HepG2 (cell line): ENCODE measurements around the gene ZBTB48. TPM values are rescaled to one million over a fixed set of nuclear protein-coding genes. Genes with fewer than 3 reads are reported as not detected.
A peak's percentile ranks its signal among the peaks of the same experiment; 100 is the strongest.

Experiments
- ARNT2 ChIP-seq: sonication (generic); formaldehyde crosslinking; IDR thresholded peaks from 2 replicates; pipeline ENCODE4 v1.8.0; 2022; ENCODE audit warnings: mild to moderate bottlenecking, low read depth, missing genetic modification reagents, moderate library complexity
- CREM ChIP-seq, 2 experiments: sonication (generic) in 1 of 2; formaldehyde crosslinking in 1 of 2; IDR thresholded peaks; 2 replicates each; pipeline versions ENCODE4 v1.4.0 to v1.6.1; 2016 to 2020; ENCODE audit warnings: antibody characterized with exemption in 1 of 2, mild to moderate bottlenecking in 1 of 2, missing genetic modification reagents in 1 of 2
- ELF1 ChIP-seq: sonication (generic); formaldehyde crosslinking; IDR thresholded peaks from 2 replicates; pipeline ENCODE4 v1.4.0; 2020; ENCODE audit warnings: missing genetic modification reagents
- HMGA1 ChIP-seq: sonication (generic); formaldehyde crosslinking; conservative IDR thresholded peaks from 2 replicates; pipeline ENCODE4 v1.4.0; 2020; ENCODE audit warnings: missing genetic modification reagents
- HNF4A ChIP-seq: sonication (generic); formaldehyde crosslinking; IDR thresholded peaks from 2 replicates; pipeline ENCODE4 v1.4.0; 2020; ENCODE audit warnings: missing genetic modification reagents
- IRX3 ChIP-seq: sonication (generic); formaldehyde crosslinking; IDR thresholded peaks from 2 replicates; pipeline ENCODE4 v1.8.1; 2023; ENCODE audit warnings: mild to moderate bottlenecking, low read depth, missing genetic modification reagents, borderline replicate concordance
- MTA3 ChIP-seq: sonication (generic); formaldehyde crosslinking; IDR thresholded peaks from 2 replicates; pipeline ENCODE4 v1.4.0; 2020; ENCODE audit warnings: missing genetic modification reagents
- NFIC ChIP-seq: IDR thresholded peaks from 2 replicates; pipeline ENCODE4 v1.6.1; 2012; ENCODE audit warnings: mild to moderate bottlenecking, low read length, inconsistent platforms
- POGZ ChIP-seq: sonication (generic); formaldehyde crosslinking; IDR thresholded peaks from 2 replicates; pipeline ENCODE4 v1.4.0; 2020; ENCODE audit warnings: mild to moderate bottlenecking, missing genetic modification reagents
- RBAK ChIP-seq: sonication (generic); formaldehyde crosslinking; IDR thresholded peaks from 2 replicates; pipeline ENCODE4 v1.5.1; 2020; ENCODE audit warnings: mild to moderate bottlenecking, missing genetic modification reagents
- RFX3 ChIP-seq: IDR thresholded peaks from 2 replicates; pipeline ENCODE4 v1.6.1; 2016; ENCODE audit warnings: missing biosample characterization, missing genetic modification reagents
- SALL1 ChIP-seq: sonication (generic); formaldehyde crosslinking; IDR thresholded peaks from 2 replicates; pipeline ENCODE4 v1.8.0; 2022; ENCODE audit warnings: mild to moderate bottlenecking, missing genetic modification reagents
- SP2 ChIP-seq: sonication (generic); formaldehyde crosslinking; IDR thresholded peaks from 2 replicates; pipeline ENCODE4 v1.5.1; 2020; ENCODE audit warnings: mild to moderate bottlenecking, missing genetic modification reagents
- U2AF1 ChIP-seq: fragments of 200-400 bp; formaldehyde crosslinking; optimal IDR thresholded peaks from 2 replicates; pipeline ENCODE3; 2017; ENCODE audit warnings: mild to moderate bottlenecking, low read depth, low read length
- ZFP36L1 ChIP-seq: sonication (generic); formaldehyde crosslinking; IDR thresholded peaks from 2 replicates; pipeline ENCODE4 v1.8.0; 2022; ENCODE audit warnings: mild to moderate bottlenecking, missing genetic modification reagents, moderate library complexity
- ZMYM2 ChIP-seq: sonication (generic); formaldehyde crosslinking; IDR thresholded peaks from 2 replicates; pipeline ENCODE4 v1.8.0; 2022; ENCODE audit warnings: mild to moderate bottlenecking, missing genetic modification reagents
- ZMYM4 ChIP-seq: sonication (generic); formaldehyde crosslinking; IDR thresholded peaks from 2 replicates; pipeline ENCODE4 v1.8.1; 2023; ENCODE audit warnings: mild to moderate bottlenecking, missing genetic modification reagents
- ZNF3 ChIP-seq: IDR thresholded peaks from 2 replicates; pipeline ENCODE4 v1.7.0; 2017; ENCODE audit warnings: inconsistent platforms
- ZNF543 ChIP-seq: sonication (generic); formaldehyde crosslinking; IDR thresholded peaks from 2 replicates; pipeline ENCODE4 v1.4.0; 2020; ENCODE audit warnings: mild to moderate bottlenecking, missing genetic modification reagents
- ZNF563 ChIP-seq: sonication (generic); formaldehyde crosslinking; IDR thresholded peaks from 2 replicates; pipeline ENCODE4 v1.8.0; 2022; ENCODE audit warnings: mild to moderate bottlenecking, moderate library complexity, missing genetic modification reagents
- ZNF619 ChIP-seq: sonication (generic); formaldehyde crosslinking; IDR thresholded peaks from 2 replicates; pipeline ENCODE4 v1.4.0; 2020; ENCODE audit warnings: mild to moderate bottlenecking, missing genetic modification reagents
- ZNF704 ChIP-seq: sonication (generic); formaldehyde crosslinking; IDR thresholded peaks from 2 replicates; pipeline ENCODE4 v1.8.1; 2023; ENCODE audit warnings: mild to moderate bottlenecking, inconsistent platforms, moderate library complexity, missing genetic modification reagents, borderline replicate concordance
- ZNF780A ChIP-seq: sonication (generic); formaldehyde crosslinking; IDR thresholded peaks from 2 replicates; pipeline ENCODE4 v1.8.0; 2022; ENCODE audit warnings: mild to moderate bottlenecking, missing genetic modification reagents, moderate library complexity
- polyA plus RNA-seq, 8 experiments: library from polyadenylated mRNA; depleted of rRNA in 3 of 8; stranded (reverse) in 7 of 8; unstranded in 1 of 8; fragments of >200 nt; fragmentation: Illumina TruSeq in 4 of 8; extraction: Trizol in 4 of 8; gene quantifications; 2 replicates each; pipeline versions ENCODE4 v1.2.1 to v1.2.3, GENCODE V29; 2011 to 2016; ENCODE audit warnings: low read depth in 4 of 8, missing spikeins in 1 of 8, mixed read lengths in 1 of 8; ENCODE audit not compliant: insufficient read depth in 1 of 8
- total RNA-seq, 5 experiments: library from RNA; depleted of rRNA; stranded (reverse); fragments of >200 nt; fragmentation: Illumina TruSeq; extraction: Trizol; gene quantifications; 2 replicates each; pipeline ENCODE4 v1.2.3, GENCODE V29; 2016; ENCODE audit warnings: low read depth in 1 of 5
- TF ChIP-seq, protein P1 (sequence below): sonication (generic); formaldehyde crosslinking; IDR thresholded peaks from 2 replicates; pipeline ENCODE4; 2020; ENCODE audit warnings: missing genetic modification reagents, mild to moderate bottlenecking, borderline replicate concordance
- TF ChIP-seq, protein P2 (sequence below): sonication (generic); formaldehyde crosslinking; IDR thresholded peaks from 2 replicates; pipeline ENCODE4 v1.4.0; 2020; ENCODE audit warnings: mild to moderate bottlenecking, missing genetic modification reagents

ZBTB48 gene
- total and polyA plus RNA-seq, 2 of the 13 experiments (the other 11 are each of a cell fraction or from before 2014, with no cell fraction given), result 13.0 to 17.1 TPM

GRCh38 chr1:6579374-6580118 lies at the start of gene ZBTB48 (continued):
- no peak for TF ChIP-seq ZFP36L1 (CRISPR knock-in tag)
- peak; percentile 69; the same call in 1 of the 2 replicates for TF ChIP-seq ARNT2 (CRISPR knock-in tag)
- TF ChIP-seq ZMYM4 (CRISPR knock-in tag), result 0 out of 2 replicates have a peak, but pooled peaks have one; percentile 36
- TF ChIP-seq RBAK (CRISPR knock-in tag), result no peak
- no peak for TF ChIP-seq ZNF780A (CRISPR knock-in tag)
- TF ChIP-seq ZNF3 (CRISPR knock-in tag), result no peak
- TF ChIP-seq, protein P1, sequence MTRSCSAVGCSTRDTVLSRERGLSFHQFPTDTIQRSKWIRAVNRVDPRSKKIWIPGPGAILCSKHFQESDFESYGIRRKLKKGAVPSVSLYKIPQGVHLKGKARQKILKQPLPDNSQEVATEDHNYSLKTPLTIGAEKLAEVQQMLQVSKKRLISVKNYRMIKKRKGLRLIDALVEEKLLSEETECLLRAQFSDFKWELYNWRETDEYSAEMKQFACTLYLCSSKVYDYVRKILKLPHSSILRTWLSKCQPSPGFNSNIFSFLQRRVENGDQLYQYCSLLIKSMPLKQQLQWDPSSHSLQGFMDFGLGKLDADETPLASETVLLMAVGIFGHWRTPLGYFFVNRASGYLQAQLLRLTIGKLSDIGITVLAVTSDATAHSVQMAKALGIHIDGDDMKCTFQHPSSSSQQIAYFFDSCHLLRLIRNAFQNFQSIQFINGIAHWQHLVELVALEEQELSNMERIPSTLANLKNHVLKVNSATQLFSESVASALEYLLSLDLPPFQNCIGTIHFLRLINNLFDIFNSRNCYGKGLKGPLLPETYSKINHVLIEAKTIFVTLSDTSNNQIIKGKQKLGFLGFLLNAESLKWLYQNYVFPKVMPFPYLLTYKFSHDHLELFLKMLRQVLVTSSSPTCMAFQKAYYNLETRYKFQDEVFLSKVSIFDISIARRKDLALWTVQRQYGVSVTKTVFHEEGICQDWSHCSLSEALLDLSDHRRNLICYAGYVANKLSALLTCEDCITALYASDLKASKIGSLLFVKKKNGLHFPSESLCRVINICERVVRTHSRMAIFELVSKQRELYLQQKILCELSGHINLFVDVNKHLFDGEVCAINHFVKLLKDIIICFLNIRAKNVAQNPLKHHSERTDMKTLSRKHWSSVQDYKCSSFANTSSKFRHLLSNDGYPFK, result 0 out of 2 replicates have a peak, but pooled peaks have one; percentile 5
- peak; percentile 32; the same call in 1 of the 2 replicates for TF ChIP-seq ZNF543 (CRISPR knock-in tag)
- 0 out of 2 replicates have a peak, but pooled peaks have one; percentile 48 for TF ChIP-seq ZNF704 (CRISPR knock-in tag)
- TF ChIP-seq MTA3 (CRISPR knock-in tag), result no peak
- peak; percentile 43 for TF ChIP-seq SALL1 (CRISPR knock-in tag)
- peak; percentile 37; the same call in 1 of the 2 replicates for TF ChIP-seq ELF1 (CRISPR knock-in tag)
- peak; percentile 50 for TF ChIP-seq HNF4A (CRISPR knock-in tag)
- peak; percentile 79 for TF ChIP-seq RFX3 (CRISPR knock-in tag)
- 0 out of 2 replicates have a peak, but pooled peaks have one; percentile 26 for TF ChIP-seq ZMYM2 (CRISPR knock-in tag)
- TF ChIP-seq ZNF563 (CRISPR knock-in tag), result peak; percentile 52; the same call in 1 of the 2 replicates
- peak; percentile 42; the same call in 1 of the 2 replicates for TF ChIP-seq IRX3 (CRISPR knock-in tag)
- TF ChIP-seq ZNF619, result peak; percentile 69; the same call in 1 of the 2 replicates
- TF ChIP-seq POGZ (CRISPR knock-in tag), result no peak; the same call in 1 of the 2 replicates
- TF ChIP-seq CREM (IDR thresholded peaks at IDR 0.05), result peak; percentile 91
- TF ChIP-seq CREM (CRISPR knock-in tag; IDR thresholded peaks at IDR 0.05), result peak; percentile 68
- TF ChIP-seq NFIC, result no peak
- TF ChIP-seq SP2 (CRISPR knock-in tag), result peak; percentile 87
- TF ChIP-seq U2AF1, result no peak
- TF ChIP-seq, protein P2, sequence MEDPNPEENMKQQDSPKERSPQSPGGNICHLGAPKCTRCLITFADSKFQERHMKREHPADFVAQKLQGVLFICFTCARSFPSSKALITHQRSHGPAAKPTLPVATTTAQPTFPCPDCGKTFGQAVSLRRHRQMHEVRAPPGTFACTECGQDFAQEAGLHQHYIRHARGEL (CRISPR knock-in tag), result 0 out of 2 replicates have a peak, but pooled peaks have one; percentile 0
- no peak for TF ChIP-seq HMGA1 (CRISPR knock-in tag)
